Endothelial cell of umbilical vein (primary cell): ENCODE data around the gene SHISA6. TPM values are rescaled to one million over a fixed set of nuclear protein-coding genes. Genes with fewer than 3 reads are reported as not detected.

Experiments used
- BruUV-seq: library from RNA; stranded (reverse); fragments of 400-500 nt; replicated peaks from 2 replicates; lab custom pipeline; 2021; lab: Mats Ljungman, UMichigan
- CTCF ChIA-PET: fragments of 300-600, 350-600 bp; sonication (Branson Sonifier 250); formaldehyde crosslinking; loops from one replicate; lab custom pipeline; 2021; ENCODE audit warnings: antibody characterized with exemption, inconsistent platforms; lab: Charles Lee
- POLR2A ChIA-PET: fragments of 300-600, 350-600 bp; sonication (Branson Sonifier 250); formaldehyde crosslinking; loops from one replicate; lab custom pipeline; 2021; ENCODE audit warnings: antibody characterized with exemption, inconsistent platforms; lab: Charles Lee
- DNase-seq: peaks from one replicate; pipeline ENCODE4 v3.0.0-alpha.2; 2011; ENCODE audit warnings: low read depth, low spot score
- FAIRE-seq: peaks from 2 replicates; lab custom pipeline; 2011; peaks lifted over from hg19 to GRCh38; lab: Jason Lieb, UNC
- H2AFZ ChIP-seq: 2 replicates; pipeline ENCODE4 v1.6.0; 2012; ENCODE audit warnings: low read depth, low read length, control low read depth, inconsistent platforms
- H3K27ac ChIP-seq: 2 replicates; pipeline ENCODE4 v1.5.1; 2011; ENCODE audit warnings: low read depth, mild to moderate bottlenecking, control low read depth, low read length, moderate library complexity; ENCODE audit not compliant: insufficient read depth
- H3K27me3 ChIP-seq, 2 experiments: 2 replicates each; pipeline versions ENCODE4 v1.6.0 to v1.6.1; 2011; ENCODE audit warnings: low read length in 2 of 2, mixed read lengths in 1 of 2; ENCODE audit not compliant: control insufficient read depth in 2 of 2, insufficient read depth in 2 of 2
- H3K36me3 ChIP-seq, 2 experiments: 2 replicates in 1 of 2; 3 replicates in 1 of 2; pipeline ENCODE4 v1.5.1; 2011; ENCODE audit warnings: low read length in 2 of 2, mild to moderate bottlenecking in 1 of 2, moderate library complexity in 1 of 2; ENCODE audit not compliant: control insufficient read depth in 2 of 2, insufficient read depth in 2 of 2; ENCODE audit errors: extremely low read depth in 1 of 2
- H3K4me1 ChIP-seq: 3 replicates; pipeline ENCODE4 v1.5.1; 2011; ENCODE audit warnings: mild to moderate bottlenecking, low read length; ENCODE audit not compliant: control insufficient read depth, insufficient read depth; ENCODE audit errors: extremely low read depth
- H3K4me2 ChIP-seq: 2 replicates; pipeline ENCODE4 v1.6.1; 2011; ENCODE audit warnings: low read length, control low read depth, mixed read lengths; ENCODE audit not compliant: insufficient read depth
- H3K4me3 ChIP-seq, 3 experiments: fragments of 200-600 bp in 1 of 3; sonication (generic), shearing (Covaris generic) in 1 of 3; replicated peaks in 1 of 3; 2 replicates each; pipeline ENCODE4 v1.5.1; 2011 to 2016; ENCODE audit warnings: control low read depth in 3 of 3, low read length in 3 of 3, mild to moderate bottlenecking in 2 of 3, inconsistent platforms in 1 of 3, low read depth in 1 of 3, moderate library complexity in 1 of 3; ENCODE audit not compliant: insufficient read depth in 1 of 3
- H3K79me2 ChIP-seq: 2 replicates; pipeline ENCODE4 v1.6.0; 2012; ENCODE audit warnings: low read length, inconsistent platforms; ENCODE audit not compliant: control insufficient read depth, insufficient read depth
- H3K9ac ChIP-seq: replicated peaks from 2 replicates; pipeline ENCODE3; 2011; ENCODE audit warnings: low read length, control low read depth; ENCODE audit not compliant: insufficient read depth; ENCODE audit errors: extremely low read depth
- H3K9me1 ChIP-seq: replicated peaks from 3 replicates; pipeline ENCODE4 v1.6.0; 2011; ENCODE audit warnings: mild to moderate bottlenecking, low read length; ENCODE audit not compliant: control insufficient read depth, insufficient read depth; ENCODE audit errors: extremely low read depth
- H3K9me3 ChIP-seq: replicated peaks from 2 replicates; pipeline ENCODE4 v1.5.1; 2012; ENCODE audit warnings: low read length, inconsistent platforms; ENCODE audit not compliant: control insufficient read depth, insufficient read depth
- H4K20me1 ChIP-seq: replicated peaks from 2 replicates; pipeline ENCODE3; 2011; ENCODE audit warnings: mild to moderate bottlenecking, low read length; ENCODE audit not compliant: control insufficient read depth, insufficient read depth; ENCODE audit errors: extremely low read depth
- CTCF ChIP-seq, 2 donors: IDR thresholded peaks; 1 replicate in 1 of 2; 2 replicates in 1 of 2; pipeline ENCODE4 v1.5.1; 2011; ENCODE audit warnings: low read length in 2 of 2, mild to moderate bottlenecking in 2 of 2, moderate library complexity in 2 of 2, control low read depth in 1 of 2, inconsistent platforms in 1 of 2, low read depth in 1 of 2; ENCODE audit not compliant: insufficient read depth in 1 of 2; ENCODE audit errors: extremely low read depth in 1 of 2
- EZH2 ChIP-seq: IDR thresholded peaks from 2 replicates; pipeline ENCODE4 v1.6.1; 2012; ENCODE audit warnings: borderline replicate concordance, low read depth, mild to moderate bottlenecking, moderate library complexity, low read length, inconsistent platforms; ENCODE audit not compliant: severe bottlenecking
- FOS ChIP-seq: IDR thresholded peaks from 2 replicates; pipeline ENCODE4 v1.6.1; 2011; ENCODE audit warnings: mild to moderate bottlenecking, low read length, moderate library complexity, borderline replicate concordance; ENCODE audit not compliant: insufficient read depth
- GATA2 ChIP-seq: IDR thresholded peaks from 2 replicates; pipeline ENCODE4 v1.7.0; 2011; ENCODE audit warnings: low read depth, mild to moderate bottlenecking, moderate library complexity, mixed read lengths, low read length; ENCODE audit not compliant: insufficient read length, insufficient read depth
- JUN ChIP-seq: IDR thresholded peaks from 2 replicates; pipeline ENCODE4 v1.6.1; 2011; ENCODE audit warnings: borderline replicate concordance, low read depth; ENCODE audit not compliant: insufficient read length, insufficient read depth
- MAX ChIP-seq: IDR thresholded peaks from 2 replicates; pipeline ENCODE4 v1.6.1; 2011; ENCODE audit not compliant: insufficient read depth, insufficient read length
- MYC ChIP-seq: IDR thresholded peaks from one replicate; pipeline ENCODE4 v1.6.1; 2011; ENCODE audit warnings: mild to moderate bottlenecking, low read depth, low read length
- POLR2A ChIP-seq: IDR thresholded peaks from 2 replicates; pipeline ENCODE4 v1.6.1; 2012; ENCODE audit warnings: low read depth, mild to moderate bottlenecking, control low read depth, low read length
- POLR2AphosphoS5 ChIP-seq: IDR thresholded peaks from 2 replicates; pipeline ENCODE4 v1.6.1; 2012; ENCODE audit warnings: low read depth, mild to moderate bottlenecking, control low read depth, low read length, moderate library complexity; ENCODE audit not compliant: insufficient read depth
- dilution Hi-C: fragments of 300-500 bp; cut with MboI; formaldehyde crosslinking; loops from one replicate; pipeline ENCODE4 v1.15.0; 2019; ENCODE audit warnings: low sequenced_read_pairs; ENCODE audit not compliant: extremely low pct_ligation_motif_present
- intact Hi-C: fragments of 100-400 bp; cut with micrococcal nuclease; formaldehyde crosslinking; loops from one replicate; pipeline ENCODE4 v1.10.0; 2022
- polyA plus RNA-seq, 4 experiments: library from polyadenylated mRNA; depleted of rRNA in 3 of 4; stranded (reverse) in 3 of 4; unstranded in 1 of 4; fragments of >200 nt; gene quantifications; 2 replicates each; pipeline versions ENCODE4 v1.2.1 to v1.2.3, GENCODE V29; 2011 to 2012; ENCODE audit warnings: missing spikeins in 1 of 4
- total RNA-seq: library from RNA; stranded (reverse); gene quantifications from 2 replicates; pipeline ENCODE4 v1.2.3, GENCODE V29; 2021

Gene SHISA6
- total and polyA plus RNA-seq, 2 donors (not counting 3 experiments of a cell fraction or from before 2014, with no cell fraction given), result not detected

GRCh38 chr17:11391134-11391533 is 150.1 kb downstream of the SHISA6 start:
- CTCF ChIA-PET, result no interaction called here
- Histone ChIP-seq H3K9me3 (no peaks in the 10 kb centered on the region), H3K36me3 (no peaks in the 10 kb centered on the region), H4K20me1 (no peaks in the 10 kb centered on the region), H3K9me1 (no peaks in the 10 kb centered on the region), H3K4me2 (no peak overlapping the region), H3K27me3 (no peaks in the 10 kb centered on the region), H2AFZ (no peak overlapping the region), H3K9ac (no peak overlapping the region), H3K4me3 (no peak overlapping the region), H3K27ac (no peak overlapping the region), H3K4me1 (no peaks in the 10 kb centered on the region), H3K79me2 (no peaks in the 10 kb centered on the region)
- DNase-seq (no peak), FAIRE-seq (no peak)
- dilution Hi-C loops (no loop called here), intact Hi-C loops (no loop called here)
- no peak for TF ChIP-seq CTCF (IDR thresholded peaks at IDR 0.05; ENCODE audit: extremely low read depth in 1 of 2, insufficient read depth in 1 of 2, low read depth in 1 of 2, low read length in 2 of 2)
- TF ChIP-seq JUN, result no peak
- no peak for TF ChIP-seq POLR2A
- TF ChIP-seq POLR2AphosphoS5, result no peak
- TF ChIP-seq EZH2, result no peak
- no peak for TF ChIP-seq MYC
- TF ChIP-seq GATA2, result no peak
- no peak for TF ChIP-seq FOS
- TF ChIP-seq MAX, result no peak
- POLR2A ChIA-PET, result no interaction called here
- BruUV-seq, result no TSS peak
